Hepatocyte (in vitro differentiated cells): ENCODE data around the gene COX6A1. TPM values are rescaled to one million over a fixed set of nuclear protein-coding genes. Genes with fewer than 3 reads are reported as not detected.

Source experiments
- DNase-seq: peaks from one replicate; pipeline ENCODE4 v3.0.0-alpha.2; 2016; ENCODE audit warnings: low spot score
- H2AFZ ChIP-seq: fragments of 200-600 bp; sonication (generic); 2 replicates; pipeline ENCODE4 v1.6.0; 2016; ENCODE audit warnings: antibody characterized with exemption, mild to moderate bottlenecking
- H3K27ac ChIP-seq: fragments of 200-600 bp; sonication (generic); 2 replicates; pipeline ENCODE4 v1.5.1; 2016; ENCODE audit warnings: mild to moderate bottlenecking
- H3K27me3 ChIP-seq: fragments of 200-600 bp; sonication (generic); 2 replicates; pipeline ENCODE4 v1.6.1; 2016
- H3K36me3 ChIP-seq: fragments of 200-600 bp; sonication (generic); replicated peaks from 2 replicates; pipeline ENCODE4 v1.5.1; 2016; ENCODE audit warnings: low read depth; ENCODE audit not compliant: insufficient read depth
- H3K4me1 ChIP-seq: fragments of 200-600 bp; sonication (generic); 2 replicates; pipeline ENCODE4 v1.5.1; 2016; ENCODE audit warnings: mild to moderate bottlenecking, moderate library complexity; ENCODE audit not compliant: insufficient read depth
- H3K4me2 ChIP-seq: fragments of 200-600 bp; sonication (generic); 2 replicates; pipeline ENCODE4 v1.6.0; 2016
- H3K4me3 ChIP-seq: fragments of 200-600 bp; sonication (generic); 2 replicates; pipeline ENCODE4 v1.5.1; 2016; ENCODE audit warnings: mild to moderate bottlenecking
- H3K79me2 ChIP-seq: fragments of 200-600 bp; sonication (generic); 2 replicates; pipeline ENCODE4 v1.6.0; 2017; ENCODE audit warnings: mild to moderate bottlenecking
- H3K9me2 ChIP-seq: fragments of 200-600 bp; sonication (generic); replicated peaks from 2 replicates; pipeline ENCODE4 v1.6.0; 2017; ENCODE audit warnings: mild to moderate bottlenecking; ENCODE audit not compliant: insufficient read depth
- H3K9me3 ChIP-seq: fragments of 200-600 bp; sonication (generic); 2 replicates; pipeline ENCODE4 v1.5.1; 2016; ENCODE audit warnings: low read depth, mild to moderate bottlenecking
- H4K20me1 ChIP-seq: fragments of 200-600 bp; sonication (generic); 2 replicates; pipeline ENCODE4 v1.6.0; 2016; ENCODE audit warnings: mild to moderate bottlenecking; ENCODE audit not compliant: insufficient read depth, poor library complexity, severe bottlenecking
- EZH2 ChIP-seq: fragments of 200-600 bp; sonication (generic); IDR thresholded peaks from 2 replicates; pipeline ENCODE4 v1.6.1; 2016; ENCODE audit warnings: antibody characterized with exemption, mild to moderate bottlenecking, borderline replicate concordance
- EZH2phosphoT487 ChIP-seq: fragments of 200-600 bp; sonication (generic); IDR thresholded peaks from one replicate; pipeline ENCODE4 v1.6.1; 2018; ENCODE audit warnings: antibody characterized with exemption, mild to moderate bottlenecking, low read depth, moderate library complexity; ENCODE audit not compliant: unreplicated experiment, severe bottlenecking
- WGBS: methylation state at CpG from one replicate; pipeline ENCODE4 v1.1.6; 2016; ENCODE audit warnings: low lambda C conversion rate; ENCODE audit errors: missing lambda C conversion rate; 5-methylcytosine and 5-hydroxymethylcytosine counted together
- polyA plus RNA-seq: library from polyadenylated mRNA; unstranded; fragments of >200 nt; fragmentation: Nextera tagmentation; extraction: Ambion mirVana; gene quantifications from 2 replicates; pipeline ENCODE4 v1.2.1, GENCODE V29; 2016
- total RNA-seq: library from RNA; depleted of rRNA; stranded (reverse); fragments of >200 nt; gene quantifications from 2 replicates; pipeline ENCODE4 v1.2.3, GENCODE V29; 2014
- TF ChIP-seq, protein P1 (sequence below): fragments of 200-600 bp; sonication (generic); IDR thresholded peaks from 2 replicates; pipeline ENCODE4 v1.5.1; 2016; ENCODE audit warnings: antibody characterized with exemption, mild to moderate bottlenecking; ENCODE audit not compliant: poor library complexity

The COX6A1 gene
- total and polyA plus RNA-seq, 2 experiments from 2014 or later: 581 to 1,059 TPM

DNA sequence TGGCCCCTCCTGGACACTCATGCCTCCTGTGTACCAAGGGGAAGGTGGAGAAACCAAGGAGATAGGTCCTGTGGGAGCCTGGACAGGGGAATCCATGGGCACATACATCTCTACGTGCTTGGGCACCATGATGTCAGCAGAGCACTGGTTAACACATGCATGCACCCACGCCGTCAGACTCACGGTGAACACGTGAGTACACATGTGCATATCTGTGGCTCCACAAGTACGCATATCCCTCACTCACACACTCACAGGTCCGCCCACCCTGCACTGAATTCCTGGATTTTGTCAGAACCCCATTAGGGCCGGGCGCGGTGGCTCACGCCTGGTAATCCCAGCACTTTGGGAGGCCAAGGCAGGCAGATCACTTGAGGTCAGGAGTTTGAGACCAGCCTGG is 29.1 kb upstream of the COX6A1 start:
- H3K4me2 ChIP-seq: no peak overlapping the region
- no peak overlapping the region for H2AFZ ChIP-seq
- no peaks in the 10 kb centered on the region for H3K27me3 ChIP-seq
- H3K4me3 ChIP-seq: no peak overlapping the region
- no peaks in the 10 kb centered on the region for H3K36me3 ChIP-seq
- peaks cover 2% of the 10 kb centered on the region for H3K4me1 ChIP-seq
- DNase-seq: no peak
- TF ChIP-seq, protein P1, sequence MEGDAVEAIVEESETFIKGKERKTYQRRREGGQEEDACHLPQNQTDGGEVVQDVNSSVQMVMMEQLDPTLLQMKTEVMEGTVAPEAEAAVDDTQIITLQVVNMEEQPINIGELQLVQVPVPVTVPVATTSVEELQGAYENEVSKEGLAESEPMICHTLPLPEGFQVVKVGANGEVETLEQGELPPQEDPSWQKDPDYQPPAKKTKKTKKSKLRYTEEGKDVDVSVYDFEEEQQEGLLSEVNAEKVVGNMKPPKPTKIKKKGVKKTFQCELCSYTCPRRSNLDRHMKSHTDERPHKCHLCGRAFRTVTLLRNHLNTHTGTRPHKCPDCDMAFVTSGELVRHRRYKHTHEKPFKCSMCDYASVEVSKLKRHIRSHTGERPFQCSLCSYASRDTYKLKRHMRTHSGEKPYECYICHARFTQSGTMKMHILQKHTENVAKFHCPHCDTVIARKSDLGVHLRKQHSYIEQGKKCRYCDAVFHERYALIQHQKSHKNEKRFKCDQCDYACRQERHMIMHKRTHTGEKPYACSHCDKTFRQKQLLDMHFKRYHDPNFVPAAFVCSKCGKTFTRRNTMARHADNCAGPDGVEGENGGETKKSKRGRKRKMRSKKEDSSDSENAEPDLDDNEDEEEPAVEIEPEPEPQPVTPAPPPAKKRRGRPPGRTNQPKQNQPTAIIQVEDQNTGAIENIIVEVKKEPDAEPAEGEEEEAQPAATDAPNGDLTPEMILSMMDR: no peak
- TF ChIP-seq EZH2phosphoT487 (no peak), EZH2 (no peak)
- H3K9me3 ChIP-seq: no peaks in the 10 kb centered on the region
- no peaks in the 10 kb centered on the region for H4K20me1 ChIP-seq
- WGBS: 96% methylated on average over 11 of the region's 11 CpGs
- H3K79me2 ChIP-seq: no peaks in the 10 kb centered on the region
- H3K27ac ChIP-seq: no peak overlapping the region
- no peaks in the 10 kb centered on the region for H3K9me2 ChIP-seq

DNA sequence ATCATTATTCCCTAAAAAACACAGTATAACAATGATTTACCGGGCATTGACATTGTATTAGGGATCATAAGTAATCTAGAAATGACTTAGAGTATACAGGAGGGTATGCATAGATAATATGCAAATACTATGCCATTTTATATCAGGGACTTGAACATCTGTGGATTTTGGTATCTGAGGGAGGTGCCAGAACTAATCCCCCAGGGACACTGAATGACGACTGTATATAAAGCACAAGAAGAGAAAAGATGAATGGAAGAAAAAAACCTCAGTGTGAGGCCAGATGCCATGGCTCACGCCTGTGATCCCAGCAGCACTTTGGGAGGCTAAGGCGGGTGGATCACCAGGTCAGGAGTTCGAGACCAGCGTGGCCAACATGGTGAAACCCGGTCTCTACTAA is 25.5 kb upstream of the COX6A1 start:
- no peak overlapping the region for H3K4me3 ChIP-seq
- H3K27ac ChIP-seq: no peak overlapping the region
- TF ChIP-seq, protein P1: no peak
- no peak for TF ChIP-seq EZH2phosphoT487
- TF ChIP-seq EZH2: no peak
- H3K79me2 ChIP-seq: no peaks in the 10 kb centered on the region
- no peaks in the 10 kb centered on the region for H4K20me1 ChIP-seq
- DNase-seq: no peak
- no peaks in the 10 kb centered on the region for H3K9me3 ChIP-seq
- H3K4me2 ChIP-seq: no peak overlapping the region
- no peaks in the 10 kb centered on the region for H3K36me3 ChIP-seq
- H3K4me1 ChIP-seq: peaks cover 6% of the 10 kb centered on the region
- no peaks in the 10 kb centered on the region for H3K9me2 ChIP-seq
- no peak overlapping the region for H2AFZ ChIP-seq
- no peaks in the 10 kb centered on the region for H3K27me3 ChIP-seq
- 90% methylated on average over 7 of the region's 7 CpGs for WGBS

DNA sequence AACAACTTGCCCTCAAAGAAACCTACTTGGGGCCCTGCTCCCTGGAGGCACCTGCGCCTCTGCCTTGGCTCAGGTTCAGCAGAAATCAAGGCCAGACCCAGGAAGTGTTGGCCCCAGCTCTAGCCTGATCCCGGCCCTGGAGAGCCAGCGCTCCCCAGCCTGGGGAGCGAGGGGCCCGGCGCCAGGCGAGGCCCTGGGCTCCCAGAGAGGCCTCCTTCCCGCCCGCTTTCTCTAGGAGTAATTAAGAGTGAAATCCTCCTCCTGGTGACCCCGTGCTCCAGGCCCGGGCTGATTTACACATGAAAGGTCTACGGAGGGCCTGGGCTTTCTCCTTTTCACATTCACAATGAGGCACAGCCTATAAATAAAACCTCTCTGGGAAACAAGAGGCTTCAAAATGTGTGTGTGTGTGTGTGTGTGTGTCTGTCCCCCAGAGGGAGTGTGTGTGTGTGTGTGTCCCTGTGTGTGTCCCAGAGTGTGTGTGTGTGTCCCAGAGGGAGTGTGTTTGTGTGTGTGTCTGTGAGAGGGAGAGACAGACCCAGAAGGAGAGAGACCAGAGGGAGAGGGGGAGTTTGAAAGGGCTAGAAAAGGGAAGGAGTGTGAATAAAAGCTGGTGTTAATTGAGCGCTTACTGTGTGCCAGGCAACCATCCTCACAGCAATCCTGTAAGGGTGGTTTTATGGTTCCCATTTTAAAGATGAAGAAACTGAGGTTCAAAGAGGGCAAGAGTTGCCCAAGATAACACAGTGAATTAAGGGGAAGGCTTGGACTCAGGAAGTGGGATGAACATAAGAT is 23.8 kb upstream of the COX6A1 start:
- peak; percentile 30 for DNase-seq
- H3K27ac ChIP-seq: peak overlapping the region; percentile 12
- H2AFZ ChIP-seq: peak overlapping the region; percentile 88
- H3K4me1 ChIP-seq: peaks cover 6% of the 10 kb centered on the region
- no peaks in the 10 kb centered on the region for H3K9me3 ChIP-seq
- H3K4me2 ChIP-seq: no peak overlapping the region
- H3K4me3 ChIP-seq: no peak overlapping the region
- H3K79me2 ChIP-seq: no peaks in the 10 kb centered on the region
- no peaks in the 10 kb centered on the region for H4K20me1 ChIP-seq
- TF ChIP-seq, protein P1: no peak
- TF ChIP-seq EZH2 (no peak), EZH2phosphoT487 (no peak)
- H3K27me3 ChIP-seq: no peaks in the 10 kb centered on the region
- WGBS: 47% methylated on average over 13 of the region's 13 CpGs
- H3K9me2 ChIP-seq: no peaks in the 10 kb centered on the region
- H3K36me3 ChIP-seq: no peaks in the 10 kb centered on the region
